Measurements from ENCODE around the gene IQCK. TPM values are rescaled to one million over a fixed set of nuclear protein-coding genes. Genes with fewer than 3 reads are reported as not detected.
A peak's percentile ranks its signal among the peaks of the same experiment; 100 is the strongest.

The IQCK gene
- total and polyA plus RNA-seq, 3 donors from 2014 or later: 77.8 to 102 (median 91.3) TPM

DNA sequence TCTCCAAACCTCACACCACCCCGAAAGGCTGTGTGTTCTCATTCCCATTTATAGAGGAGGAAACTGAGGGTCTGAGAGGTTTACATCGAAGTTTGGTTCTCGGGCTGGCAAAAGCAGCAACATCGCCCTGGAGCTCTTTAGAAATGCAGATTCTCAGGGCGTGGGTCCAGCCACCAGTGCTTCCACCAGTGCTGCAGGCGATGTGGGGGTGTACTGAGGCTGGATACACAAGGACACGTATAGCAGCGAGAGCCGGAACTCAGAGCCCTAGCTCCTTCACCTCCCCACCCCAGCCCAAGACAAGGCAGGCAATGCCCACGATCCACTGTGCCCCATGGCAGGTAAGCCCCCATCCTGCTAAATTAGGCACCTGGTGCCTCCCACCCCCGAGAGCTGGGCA is 160.7 kb downstream of the IQCK start:
- TF ChIP-seq, protein P1, sequence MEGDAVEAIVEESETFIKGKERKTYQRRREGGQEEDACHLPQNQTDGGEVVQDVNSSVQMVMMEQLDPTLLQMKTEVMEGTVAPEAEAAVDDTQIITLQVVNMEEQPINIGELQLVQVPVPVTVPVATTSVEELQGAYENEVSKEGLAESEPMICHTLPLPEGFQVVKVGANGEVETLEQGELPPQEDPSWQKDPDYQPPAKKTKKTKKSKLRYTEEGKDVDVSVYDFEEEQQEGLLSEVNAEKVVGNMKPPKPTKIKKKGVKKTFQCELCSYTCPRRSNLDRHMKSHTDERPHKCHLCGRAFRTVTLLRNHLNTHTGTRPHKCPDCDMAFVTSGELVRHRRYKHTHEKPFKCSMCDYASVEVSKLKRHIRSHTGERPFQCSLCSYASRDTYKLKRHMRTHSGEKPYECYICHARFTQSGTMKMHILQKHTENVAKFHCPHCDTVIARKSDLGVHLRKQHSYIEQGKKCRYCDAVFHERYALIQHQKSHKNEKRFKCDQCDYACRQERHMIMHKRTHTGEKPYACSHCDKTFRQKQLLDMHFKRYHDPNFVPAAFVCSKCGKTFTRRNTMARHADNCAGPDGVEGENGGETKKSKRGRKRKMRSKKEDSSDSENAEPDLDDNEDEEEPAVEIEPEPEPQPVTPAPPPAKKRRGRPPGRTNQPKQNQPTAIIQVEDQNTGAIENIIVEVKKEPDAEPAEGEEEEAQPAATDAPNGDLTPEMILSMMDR (IDR thresholded peaks at IDR 0.05): no peak
- TF ChIP-seq POLR2A (IDR thresholded peaks at IDR 0.05): no peak
- Histone ChIP-seq H3K36me3 (ENCODE audit: low read depth, missing control alignments) (no peaks in the 10 kb centered on the region), H3K9me3 (no peaks in the 10 kb centered on the region), H3K27me3 (no peaks in the 10 kb centered on the region), H3K27ac (peak overlapping the region; percentile 41 to 65), H3K4me3 (no peak overlapping the region), H3K4me1 (peaks cover 44% of the 10 kb centered on the region)
- intact Hi-C loops (cut with DNase I; ENCODE audit: low total_unique reads): no loop called here
- 68 to 78% methylated on average over 4 to 11 of the region's 11 CpGs for WGBS, 2 donors
- DNase-seq: peak; percentile 64

DNA sequence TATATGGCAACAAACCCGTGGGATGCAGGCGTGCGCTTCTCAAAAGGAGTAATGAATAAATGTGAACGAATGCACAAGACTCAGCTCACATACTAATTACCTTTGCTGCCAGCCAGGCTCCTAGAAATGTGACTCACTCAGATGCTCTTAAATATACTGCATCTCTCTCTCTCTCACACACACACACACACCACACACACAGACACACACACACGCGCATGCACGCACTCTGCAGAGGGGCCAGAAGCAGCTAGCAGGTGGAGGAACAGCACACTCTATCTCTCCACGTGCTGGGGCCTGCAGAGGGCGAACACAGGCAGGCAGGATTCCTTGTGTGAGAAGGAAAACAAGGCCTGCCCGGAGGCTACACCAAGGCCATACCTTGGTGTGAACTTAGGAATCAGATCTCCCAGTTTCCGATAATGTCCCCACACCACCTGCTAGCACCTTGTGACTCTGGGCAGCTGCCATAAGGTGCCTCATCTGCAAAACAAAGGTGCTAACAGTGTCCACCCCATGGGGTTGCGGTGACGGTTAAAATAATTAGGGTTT is 161.2 kb downstream of the IQCK start:
- Histone ChIP-seq H3K36me3 (ENCODE audit: low read depth, missing control alignments) (no peaks in the 10 kb centered on the region), H3K27ac (peak overlapping the region in 1 of 2 donors; percentile 65), H3K4me3 (no peak overlapping the region), H3K27me3 (no peaks in the 10 kb centered on the region), H3K9me3 (no peaks in the 10 kb centered on the region), H3K4me1 (peaks cover 43% of the 10 kb centered on the region)
- DNase-seq: no peak
- WGBS, 2 donors: 63 to 69% methylated on average over 13 of the region's 13 CpGs
- intact Hi-C loops (cut with DNase I; ENCODE audit: low total_unique reads): no loop called here
- TF ChIP-seq, protein P1 (IDR thresholded peaks at IDR 0.05): no peak
- no peak for TF ChIP-seq POLR2A (IDR thresholded peaks at IDR 0.05)

DNA sequence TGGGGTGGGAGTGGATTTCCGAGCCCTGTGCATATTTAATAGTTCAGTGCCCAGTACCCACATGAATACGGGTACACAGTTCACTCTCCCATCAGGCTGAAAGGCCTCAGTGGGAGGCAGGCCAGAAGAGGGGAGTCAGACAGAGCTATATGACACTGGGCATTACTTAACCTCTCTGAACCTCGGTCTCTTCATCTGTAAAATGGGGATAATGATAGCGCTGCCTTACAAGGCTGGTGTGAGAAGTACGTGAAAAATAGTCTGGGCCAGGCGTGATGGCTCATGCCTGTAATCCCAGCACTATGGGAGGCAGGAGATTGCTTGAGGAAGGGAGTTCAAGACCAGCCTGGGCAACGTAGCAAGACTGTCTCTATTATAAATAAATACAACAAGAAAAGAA is 163.0 kb downstream of the IQCK start:
- TF ChIP-seq, protein P1 (IDR thresholded peaks at IDR 0.05): no peak
- no peak for TF ChIP-seq POLR2A (IDR thresholded peaks at IDR 0.05)
- WGBS, 2 donors: 74 to 87% methylated on average over 7 of the region's 7 CpGs
- no peaks in the 10 kb centered on the region for H3K27me3 ChIP-seq
- no peak overlapping the region for H3K4me3 ChIP-seq
- intact Hi-C loops (cut with DNase I; ENCODE audit: low total_unique reads): no loop called here
- H3K9me3 ChIP-seq: no peaks in the 10 kb centered on the region
- no peak for DNase-seq
- H3K27ac ChIP-seq: no peak overlapping the region
- peaks cover 44% of the 10 kb centered on the region for H3K4me1 ChIP-seq
- H3K36me3 ChIP-seq (ENCODE audit: low read depth, missing control alignments): no peaks in the 10 kb centered on the region

DNA sequence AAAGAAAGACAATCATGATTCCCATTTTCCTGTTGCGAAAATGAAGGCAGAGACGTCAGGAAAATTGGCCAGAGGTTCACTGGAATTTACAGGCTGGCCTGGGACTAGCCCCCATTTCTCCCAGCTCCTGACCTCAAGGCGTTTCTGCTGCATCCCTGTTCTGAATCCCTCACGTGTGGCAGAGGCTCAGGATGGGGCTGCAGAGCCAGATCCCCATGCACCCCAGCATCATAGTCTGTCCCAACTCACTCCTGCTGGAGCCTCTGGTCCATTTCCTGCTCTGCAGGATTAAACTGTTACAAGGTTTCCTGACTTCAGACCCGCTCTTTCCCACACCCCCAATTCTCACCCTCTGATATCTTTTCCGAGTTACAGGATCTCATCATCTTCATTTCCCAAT is 163.7 kb downstream of the IQCK start:
- no peak overlapping the region for H3K4me3 ChIP-seq
- intact Hi-C loops (cut with DNase I; ENCODE audit: low total_unique reads): no loop called here
- TF ChIP-seq, protein P1 (IDR thresholded peaks at IDR 0.05): no peak
- TF ChIP-seq POLR2A (IDR thresholded peaks at IDR 0.05): no peak
- no peak for DNase-seq
- H3K27me3 ChIP-seq: no peaks in the 10 kb centered on the region
- no peak overlapping the region for H3K27ac ChIP-seq
- 44 to 49% methylated on average over 6 of the region's 6 CpGs for WGBS, 2 donors
- H3K9me3 ChIP-seq: no peaks in the 10 kb centered on the region
- no peaks in the 10 kb centered on the region for H3K36me3 ChIP-seq (ENCODE audit: low read depth, missing control alignments)
- H3K4me1 ChIP-seq: peaks cover 38% of the 10 kb centered on the region

DNA sequence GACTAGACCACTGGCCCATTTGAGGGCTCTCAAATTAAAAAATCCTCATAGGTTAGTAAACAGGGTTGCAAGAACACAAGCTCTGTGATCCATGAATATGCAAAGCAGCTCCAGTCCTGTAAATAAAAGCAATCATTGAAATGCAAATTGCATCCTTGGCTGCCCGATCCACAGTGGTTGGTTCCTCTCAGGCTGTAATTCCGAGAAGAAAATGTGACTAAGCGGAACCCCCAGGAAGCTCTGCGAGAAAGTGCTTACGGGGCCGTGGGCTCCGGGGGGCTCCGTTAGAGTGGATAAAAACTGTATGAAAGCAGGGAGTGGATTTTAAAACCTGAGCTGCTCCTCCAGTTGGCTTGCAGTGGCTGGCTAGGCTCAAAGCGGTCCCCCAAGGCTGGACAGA is 164.1 kb downstream of the IQCK start:
- Histone ChIP-seq H3K9me3 (no peaks in the 10 kb centered on the region), H3K4me3 (peak overlapping the region; percentile 80 to 93), H3K27me3 (no peaks in the 10 kb centered on the region), H3K36me3 (ENCODE audit: low read depth, missing control alignments) (no peaks in the 10 kb centered on the region), H3K4me1 (peaks cover 37% of the 10 kb centered on the region), H3K27ac (peak overlapping the region; percentile 68 to 82)
- intact Hi-C loops (cut with DNase I; ENCODE audit: low total_unique reads): no loop called here
- DNase-seq: no peak
- WGBS, 2 donors: 47 to 67% methylated on average over 8 to 9 of the region's 9 CpGs
- no peak for TF ChIP-seq POLR2A (IDR thresholded peaks at IDR 0.05)
- TF ChIP-seq, protein P1 (IDR thresholded peaks at IDR 0.05): no peak

Data from testis (tissue), 3 donors.